Activated CD8-positive, alpha-beta memory T cell treated with anti-CD3 and anti-CD28 coated beads for 4 hours (primary cell): ENCODE results near the gene SLC1A2.

Source experiments
- DNase-seq, 2 donors: peaks; one replicate each; pipeline ENCODE4 v3.0.0-alpha.2; 2020; ENCODE audit warnings: low read depth in 2 of 2

Gene SLC1A2

GRCh38 chr11:35271031-35271430 lies 148.3 kb downstream of the SLC1A2 start:
- no peak for DNase-seq

- no peak for DNase-seq
Observed at GRCh38 chr11:35270342-35270741, 149.0 kb downstream of the SLC1A2 start.

GRCh38 chr11:35267504-35267903 lies 151.9 kb downstream of the SLC1A2 start:
- no peak for DNase-seq

- DNase-seq, result no peak
Observed at GRCh38 chr11:35265755-35266454, 153.5 kb downstream of the SLC1A2 start.

GRCh38 chr11:35262735-35263134 lies 156.6 kb downstream of the SLC1A2 start:
- DNase-seq, result no peak

GRCh38 chr11:35262056-35262455 lies 157.3 kb downstream of the SLC1A2 start:
- no peak for DNase-seq

GRCh38 chr11:35261197-35261596 lies 158.2 kb downstream of the SLC1A2 start:
- no peak for DNase-seq

- no peak for DNase-seq
Observed at GRCh38 chr11:35260342-35260985, 158.9 kb downstream of the SLC1A2 start.

GRCh38 chr11:35259529-35259928 lies 159.8 kb downstream of the SLC1A2 start:
- DNase-seq, result no peak

- DNase-seq, result no peak
Observed at GRCh38 chr11:35257281-35257680, 162.1 kb downstream of the SLC1A2 start.

GRCh38 chr11:35256296-35256695 lies 163.1 kb downstream of the SLC1A2 start:
- DNase-seq, result no peak

GRCh38 chr11:35255514-35255913 lies 163.8 kb downstream of the SLC1A2 start:
- no peak for DNase-seq

GRCh38 chr11:35253237-35253636 lies 166.1 kb downstream of the SLC1A2 start:
- DNase-seq, result no peak

GRCh38 chr11:35250621-35251020 lies 168.7 kb downstream of the SLC1A2 start:
- no peak for DNase-seq

GRCh38 chr11:35250192-35250591 lies 169.2 kb downstream of the SLC1A2 start:
- DNase-seq, result no peak

GRCh38 chr11:35248558-35249323 lies 170.6 kb downstream of the SLC1A2 start:
- no peak for DNase-seq

GRCh38 chr11:35247863-35248262 lies 171.5 kb downstream of the SLC1A2 start:
- no peak for DNase-seq

GRCh38 chr11:35247428-35247827 lies 171.9 kb downstream of the SLC1A2 start:
- DNase-seq, result peak; percentile 17 to 44

GRCh38 chr11:35246745-35247144 lies 172.6 kb downstream of the SLC1A2 start:
- DNase-seq, result no peak

GRCh38 chr11:35245786-35246185 lies 173.6 kb downstream of the SLC1A2 start:
- DNase-seq, result no peak

- DNase-seq, result no peak
Observed at GRCh38 chr11:35245056-35245455, 174.3 kb downstream of the SLC1A2 start.

- no peak for DNase-seq
Observed at GRCh38 chr11:35243774-35244173, 175.6 kb downstream of the SLC1A2 start.
